Measurements from ENCODE around the gene ALKBH5. TPM values are rescaled to one million over a fixed set of nuclear protein-coding genes. Genes with fewer than 3 reads are reported as not detected.

Gene ALKBH5
- total and polyA plus RNA-seq, 2 of the 8 experiments (the other 6 are each of a cell fraction or from before 2014, with no cell fraction given), result 63.7 to 86.4 TPM

DNA sequence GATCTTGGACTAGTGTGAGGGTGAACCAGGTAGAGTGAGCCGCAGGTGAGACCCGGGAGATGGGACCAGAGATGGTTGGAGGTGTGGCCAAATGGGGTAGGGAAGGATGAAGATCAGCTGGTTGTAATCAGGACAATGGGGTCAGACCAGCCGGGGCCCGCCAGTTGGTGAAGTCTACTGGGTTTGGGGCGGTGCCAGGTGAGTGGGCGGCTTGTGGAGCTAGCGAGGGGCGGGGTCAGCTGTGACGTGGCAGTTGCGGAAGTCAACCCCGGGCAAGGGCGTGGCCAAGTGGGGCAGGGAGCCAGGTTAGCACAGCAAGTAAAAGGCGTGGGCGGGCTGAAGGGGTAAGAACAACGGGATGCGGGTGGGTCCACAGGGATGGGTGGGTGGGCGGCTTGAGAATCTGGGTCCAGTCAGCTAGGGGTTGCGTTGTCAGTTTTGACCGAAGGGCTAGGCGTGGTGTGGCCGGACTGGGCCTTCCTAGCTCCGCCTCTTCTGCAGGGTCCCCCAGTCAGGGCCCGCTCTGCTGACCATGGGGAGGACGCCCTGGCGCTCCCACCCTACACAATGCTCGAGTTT lies 25.5 kb upstream of the ALKBH5 start:
- 0 out of 2 replicates have a peak overlapping the region, but pooled peaks have one; percentile 41 for H2BK5ac ChIP-seq (ENCODE audit: low read depth, low read length)
- peak overlapping the region in 2 of 4 experiments; percentile 25 to 28; a peak in 2 of 7 replicates for H3K9ac ChIP-seq (replicated peaks in 1 of 4; ENCODE audit: extremely low read depth in 1 of 4, low read depth in 3 of 4, low read length in 3 of 4)
- H3K79me1 ChIP-seq (ENCODE audit: low read depth, low read length), result no peaks in the 10 kb centered on the region
- FAIRE-seq (peak; percentile 93), DNase-seq (ENCODE audit: low read depth in 1 of 2, low spot score in 2 of 2) (peak; percentile 93 to 100)
- H4K20me1 ChIP-seq (replicated peaks in 1 of 2; ENCODE audit: control insufficient read depth in 1 of 2, insufficient read depth in 2 of 2, low read length in 2 of 2), result no peaks in the 10 kb centered on the region
- no peak overlapping the region for H3K27ac ChIP-seq (ENCODE audit: low read depth, low read length)
- H3K14ac ChIP-seq (ENCODE audit: insufficient read length), result no peak overlapping the region
- H3K4me2 ChIP-seq (ENCODE audit: insufficient read depth in 1 of 2, low read depth in 2 of 2, low read length in 2 of 2), result peak overlapping the region; percentile 54 to 78
- H3K4me1 ChIP-seq (replicated peaks in 1 of 4; ENCODE audit: control insufficient read depth in 3 of 4, insufficient read depth in 4 of 4, low read length in 3 of 4), result peaks cover 2 to 12% (median 5%) of the 10 kb centered on the region in 4 experiments
- H2BK15ac ChIP-seq (ENCODE audit: low read length), result no peak overlapping the region
- H2AFZ ChIP-seq (ENCODE audit: low read length), result no peak overlapping the region
- no peak overlapping the region; the same call in 1 of the 2 replicates for H3K18ac ChIP-seq (ENCODE audit: extremely low read depth, low read length)
- no peak overlapping the region for H2BK120ac ChIP-seq (replicated peaks; ENCODE audit: low read depth, low read length)
- peak overlapping the region; percentile 25 to 60 (median 46) for H3K4me3 ChIP-seq (ENCODE audit: extremely low read depth in 1 of 4, insufficient read depth in 2 of 4, low read depth in 3 of 4, low read length in 4 of 4)
- H3K23me2 ChIP-seq (ENCODE audit: low read depth, low read length), result peaks cover 1% of the 10 kb centered on the region; the same call in 1 of the 2 replicates
- no peaks in the 10 kb centered on the region for H3K79me2 ChIP-seq (ENCODE audit: control insufficient read depth in 1 of 2, insufficient read depth in 2 of 2, low read length in 2 of 2)
- H2BK20ac ChIP-seq (ENCODE audit: low read length), result no peak overlapping the region
- H4K8ac ChIP-seq (ENCODE audit: extremely low read depth, insufficient read depth, low read length), result peak overlapping the region; percentile 29; the same call in 1 of the 2 replicates
- CTCF ChIA-PET (ENCODE audit: partially characterized antibody), result interaction anchor here (0.9 to 1.1 kb wide), 5 partner anchors 12 to 18 kb away, joined by 3 to 6 read pairs (median 4); no protein-coding TSS in a partner anchor
- H2AK5ac ChIP-seq (ENCODE audit: low read depth, low read length), result no peak overlapping the region
- H4K5ac ChIP-seq (ENCODE audit: insufficient read length, low read depth, low read length), result no peak overlapping the region
- no peak overlapping the region for H3K4ac ChIP-seq (replicated peaks; ENCODE audit: insufficient read length, low read depth, low read length)
- no peak overlapping the region for H3K23ac ChIP-seq (ENCODE audit: insufficient read length)
- no peaks in the 10 kb centered on the region; a peak in 1 of 7 replicates for H3K27me3 ChIP-seq (replicated peaks in 1 of 4; ENCODE audit: control insufficient read depth in 3 of 4, extremely low read depth in 1 of 4, insufficient read depth in 3 of 4, low read length in 3 of 4)
- no peaks in the 10 kb centered on the region for H3K9me3 ChIP-seq (ENCODE audit: insufficient read depth in 2 of 2, low read depth in 1 of 2, low read length in 1 of 2)
- no peaks in the 10 kb centered on the region for H3K36me3 ChIP-seq (ENCODE audit: control insufficient read depth in 2 of 4, insufficient read depth in 4 of 4, low read length in 3 of 4)
- H2BK12ac ChIP-seq (ENCODE audit: low read depth, low read length), result no peak overlapping the region
- H4K91ac ChIP-seq (replicated peaks; ENCODE audit: insufficient read length, low read length), result no peak overlapping the region
- 4% methylated on average over 26 of the region's 26 CpGs; no CpG with 5 or more reads in 1 of the 2 experiments for WGBS, 2 experiments (ENCODE audit: extremely low coverage in 1 of 2, insufficient coverage in 1 of 2, insufficient read length in 1 of 2, insufficient replicate concordance in 2 of 2, low coverage in 1 of 2, low lambda C conversion rate in 2 of 2, missing lambda C conversion rate in 1 of 2)
- no peak overlapping the region for H3K56ac ChIP-seq (replicated peaks; ENCODE audit: insufficient read length, low read depth, low read length)
- POLR2A ChIA-PET (ENCODE audit: partially characterized antibody), result interaction anchor here (0.7 to 1.8 kb wide), 3 partner anchors 12 to 89 kb away, joined by 3 to 5 read pairs (median 3); no protein-coding TSS in a partner anchor
- TF ChIP-seq BCL11A (IDR thresholded peaks at IDR 0.05; ENCODE audit: low read depth in 2 of 2, low read length in 2 of 2) (no peak), RBBP5 (IDR thresholded peaks at IDR 0.05; ENCODE audit: borderline replicate concordance, low read depth, low read length) (peak; percentile 80; the same call in 1 of the 2 replicates), TBP (IDR thresholded peaks at IDR 0.05; ENCODE audit: low read depth, low read length) (0 out of 2 replicates have a peak, but pooled peaks have one; percentile 42), SP1 (IDR thresholded peaks at IDR 0.05; ENCODE audit: low read depth, low read length) (peak; percentile 75; the same call in 1 of the 2 replicates), BRCA1 (IDR thresholded peaks at IDR 0.05; ENCODE audit: low read depth, low read length) (no peak), PHF8 (conservative IDR thresholded peaks at IDR 0.05; ENCODE audit: low read depth, low read length) (no peak), BACH1 (IDR thresholded peaks at IDR 0.05; ENCODE audit: low read length) (no peak), NRF1 (IDR thresholded peaks at IDR 0.05; ENCODE audit: low read depth, low read length) (no peak), SIN3A (conservative IDR thresholded peaks at IDR 0.05 in 1 of 2, IDR thresholded peaks at IDR 0.05 in 1 of 2; ENCODE audit: low read depth in 1 of 2, low read length in 2 of 2) (peak; percentile 4 to 87; a peak in 2 of 4 replicates)
- TF ChIP-seq, protein P1, sequence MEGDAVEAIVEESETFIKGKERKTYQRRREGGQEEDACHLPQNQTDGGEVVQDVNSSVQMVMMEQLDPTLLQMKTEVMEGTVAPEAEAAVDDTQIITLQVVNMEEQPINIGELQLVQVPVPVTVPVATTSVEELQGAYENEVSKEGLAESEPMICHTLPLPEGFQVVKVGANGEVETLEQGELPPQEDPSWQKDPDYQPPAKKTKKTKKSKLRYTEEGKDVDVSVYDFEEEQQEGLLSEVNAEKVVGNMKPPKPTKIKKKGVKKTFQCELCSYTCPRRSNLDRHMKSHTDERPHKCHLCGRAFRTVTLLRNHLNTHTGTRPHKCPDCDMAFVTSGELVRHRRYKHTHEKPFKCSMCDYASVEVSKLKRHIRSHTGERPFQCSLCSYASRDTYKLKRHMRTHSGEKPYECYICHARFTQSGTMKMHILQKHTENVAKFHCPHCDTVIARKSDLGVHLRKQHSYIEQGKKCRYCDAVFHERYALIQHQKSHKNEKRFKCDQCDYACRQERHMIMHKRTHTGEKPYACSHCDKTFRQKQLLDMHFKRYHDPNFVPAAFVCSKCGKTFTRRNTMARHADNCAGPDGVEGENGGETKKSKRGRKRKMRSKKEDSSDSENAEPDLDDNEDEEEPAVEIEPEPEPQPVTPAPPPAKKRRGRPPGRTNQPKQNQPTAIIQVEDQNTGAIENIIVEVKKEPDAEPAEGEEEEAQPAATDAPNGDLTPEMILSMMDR (IDR thresholded peaks at IDR 0.05; ENCODE audit: control extremely low read depth in 1 of 3, insufficient read depth in 1 of 3, low read depth in 1 of 3, low read length in 3 of 3), result no peak
